C4-2B (cell line): ENCODE results near the gene IGLL1.
"Not testable (repeated sequence)": the region's sequence is repeated elsewhere in the genome, so short reads cannot be mapped to it uniquely, and the experiment has no call there.

ENCODE experiments used
- CTCF ChIP-seq: fragments of 450-650 bp; conservative IDR thresholded peaks from 2 replicates; pipeline ENCODE4 v1.5.1; 2017; ENCODE audit warnings: mild to moderate bottlenecking
- ZFX ChIP-seq: fragments of 450-650 bp; IDR thresholded peaks from 2 replicates; pipeline ENCODE4 v1.6.1; 2017

- not testable (repeated sequence) for TF ChIP-seq CTCF, ZFX
These were observed 19.9 kb downstream of the IGLL1 start for GRCh38 chr22:23560215-23560614.
